Body of pancreas (tissue), 4 donors: ENCODE measurements around the gene DPEP2.
"Not testable (repeated sequence)": the region's sequence is repeated elsewhere in the genome, so short reads cannot be mapped to it uniquely, and the experiment has no call there.

Experiments used
- CTCF ChIP-seq, 7 experiments: fragments of 450-650 bp in 4 of 7; fragments of 200-600 bp in 3 of 7; sonication (generic) in 3 of 7; IDR thresholded peaks; one replicate each; pipeline ENCODE4 v1.5.1; 2016 to 2019; ENCODE audit warnings: antibody characterized with exemption in 7 of 7
- POLR2A ChIP-seq, 3 donors: fragments of 450-650 bp; IDR thresholded peaks; one replicate each; pipeline ENCODE4 v1.6.1; 2016; ENCODE audit warnings: antibody characterized with exemption in 3 of 3, mild to moderate bottlenecking in 2 of 3

- TF ChIP-seq POLR2A (IDR thresholded peaks at IDR 0.05), result peak in 1 of 3 donors; percentile 53
- not testable (repeated sequence) for TF ChIP-seq CTCF (IDR thresholded peaks at IDR 0.05)
Observed at GRCh38 chr16:67998779-67999688, at the start of gene DPEP2.
